RCC 7860 (cell line): ENCODE data around the gene CLSTN1.
A peak's percentile ranks its signal among the peaks of the same experiment; 100 is the strongest.
"Not testable (repeated sequence)": the region's sequence is repeated elsewhere in the genome, so short reads cannot be mapped to it uniquely, and the experiment has no call there.

Source experiments
- DNase-seq: peaks from one replicate; pipeline ENCODE4 v3.0.0-alpha.2; 2015; ENCODE audit warnings: low spot score
- FAIRE-seq: peaks from 2 replicates; lab custom pipeline; 2012; peaks lifted over from hg19 to GRCh38; lab: Jason Lieb, UNC

The CLSTN1 gene

DNA sequence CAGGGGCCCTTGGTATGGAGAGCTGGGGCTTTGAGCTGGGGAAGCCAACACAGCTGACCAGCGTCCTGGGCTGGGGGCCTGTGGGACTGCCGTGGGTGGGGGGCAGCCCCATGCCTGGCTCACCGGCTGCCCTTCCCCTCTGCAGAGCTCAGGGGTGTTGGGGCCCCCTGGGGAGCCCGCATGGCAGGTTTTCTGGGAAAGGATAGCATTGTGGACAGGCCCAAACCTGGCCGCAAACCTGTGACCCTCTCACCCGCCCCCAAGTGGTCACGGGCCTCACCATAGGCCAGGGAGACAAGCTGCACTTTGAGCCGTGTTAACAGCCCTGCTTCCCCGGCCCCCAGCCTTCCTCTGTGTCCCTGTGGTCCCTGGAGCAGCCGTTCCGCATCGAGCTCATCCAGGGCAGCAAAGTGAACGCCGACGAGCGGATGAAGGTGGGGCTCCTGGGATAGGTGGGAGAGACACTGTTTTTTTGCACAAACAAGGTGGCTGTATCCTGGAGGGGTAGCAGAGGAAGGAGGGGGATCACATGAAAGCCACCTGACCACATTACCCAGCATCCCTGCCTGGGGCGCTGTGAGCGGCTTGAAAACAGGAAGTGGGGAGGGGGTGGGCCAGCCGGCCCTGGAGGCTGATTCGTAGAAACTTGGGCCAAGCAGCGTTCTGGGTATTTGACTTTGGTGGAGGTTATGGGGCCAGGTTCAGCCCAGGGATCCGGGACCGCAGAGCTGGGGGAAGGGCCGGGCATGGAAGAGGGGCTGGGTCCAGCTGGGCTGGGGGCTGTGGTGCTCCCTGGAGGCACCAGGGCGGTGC lies 106.4 kb downstream of the CLSTN1 start:
- DNase-seq (no peak), FAIRE-seq (no peak)

- DNase-seq (no peak), FAIRE-seq (no peak)
Observed at GRCh38 chr1:9716404-9717192, 107.2 kb downstream of the CLSTN1 start.

GRCh38 chr1:9715536-9716226 lies 108.1 kb downstream of the CLSTN1 start:
- DNase-seq (no peak), FAIRE-seq (no peak)

- FAIRE-seq (no peak), DNase-seq (no peak)
Observed at GRCh38 chr1:9714257-9714718, 109.5 kb downstream of the CLSTN1 start.

GRCh38 chr1:9712767-9713166 lies 111.0 kb downstream of the CLSTN1 start:
- DNase-seq, FAIRE-seq: not testable (repeated sequence)

DNA sequence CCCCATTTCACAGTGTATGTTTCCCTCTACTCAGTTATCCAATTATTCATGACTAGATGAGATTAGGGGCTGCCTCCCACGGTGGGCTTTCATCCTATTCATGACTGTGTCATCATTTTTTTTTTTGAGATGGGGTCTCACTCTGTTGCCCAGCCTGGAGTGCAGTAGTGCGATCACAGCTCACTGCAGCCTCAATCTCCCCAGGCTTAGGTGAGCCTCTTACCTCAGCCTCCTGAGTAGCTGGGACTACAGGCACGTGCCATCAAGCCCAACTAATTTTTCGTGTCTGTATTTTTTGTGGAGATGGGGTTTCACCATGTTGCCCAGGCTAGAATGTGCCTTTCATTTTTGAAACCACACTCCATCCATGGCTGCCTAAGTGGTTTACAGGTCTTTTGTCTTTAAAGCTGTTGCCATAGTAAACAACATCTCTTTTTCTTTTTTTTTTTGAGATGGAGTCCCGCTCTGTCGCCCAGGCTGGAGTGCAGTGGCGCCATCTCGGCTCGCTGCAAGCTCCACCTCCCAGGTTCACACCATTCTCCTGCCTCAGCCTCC lies 112.2 kb downstream of the CLSTN1 start:
- DNase-seq (no peak), FAIRE-seq (no peak)

DNA sequence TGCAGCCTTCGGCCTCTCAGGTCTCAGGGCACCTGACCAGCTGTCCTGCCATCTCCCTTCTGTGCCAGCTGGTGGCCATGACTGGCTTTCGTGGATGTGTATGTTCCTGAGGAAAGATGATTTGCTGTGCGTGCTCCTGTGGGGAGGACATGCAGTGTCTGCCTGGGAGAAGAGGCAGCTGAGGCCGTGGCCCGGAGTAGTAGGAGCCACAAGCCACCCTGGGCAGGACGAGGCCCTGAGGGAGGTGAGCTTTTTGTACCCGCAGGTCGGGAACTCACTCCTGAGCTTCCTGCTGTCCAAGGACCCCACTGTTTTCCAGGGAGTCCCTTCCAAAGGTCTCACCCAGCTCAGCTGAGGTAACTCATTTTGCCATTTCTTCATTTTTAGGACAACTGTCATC lies 113.7 kb downstream of the CLSTN1 start:
- DNase-seq, result no peak
- no peak for FAIRE-seq

- no peak for FAIRE-seq
- no peak for DNase-seq
Observed at GRCh38 chr1:9706178-9706577, 117.6 kb downstream of the CLSTN1 start.

DNA sequence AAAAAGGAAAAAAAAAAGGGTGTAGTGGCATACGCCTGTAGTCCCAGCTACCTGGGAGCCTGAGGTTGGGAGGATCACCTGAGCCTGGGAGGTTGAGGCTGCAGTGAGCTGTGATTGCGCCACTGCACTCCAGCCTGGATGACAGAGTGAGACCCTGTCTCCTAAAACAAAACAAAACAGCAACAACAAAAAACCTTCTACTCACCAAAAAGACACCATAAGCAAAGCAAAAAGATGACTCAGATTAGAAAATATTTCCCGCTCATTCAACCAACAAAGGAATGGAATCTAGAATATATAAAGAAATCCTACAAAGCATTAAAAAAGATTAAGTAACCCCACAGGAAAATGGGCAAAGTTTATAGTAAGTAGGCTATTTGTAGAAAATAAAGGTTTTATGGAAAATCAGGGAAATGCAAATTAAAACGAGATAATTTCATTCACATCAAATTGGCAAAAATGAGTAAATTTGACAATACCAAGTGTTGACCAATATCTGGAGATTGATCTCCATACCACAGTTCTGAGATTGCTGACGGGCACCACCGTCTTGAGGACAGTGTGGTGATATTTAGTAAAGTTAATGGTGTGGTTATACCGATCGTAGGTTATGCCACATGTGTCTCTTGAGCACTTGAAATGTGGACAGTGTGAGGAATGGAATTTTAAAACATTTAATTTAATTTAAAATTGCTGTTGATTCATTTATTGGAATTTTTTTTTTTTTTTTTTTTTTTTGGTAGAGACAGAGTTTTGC lies 118.2 kb downstream of the CLSTN1 start:
- FAIRE-seq, result peak; percentile 73
- peak; percentile 70 for DNase-seq

DNA sequence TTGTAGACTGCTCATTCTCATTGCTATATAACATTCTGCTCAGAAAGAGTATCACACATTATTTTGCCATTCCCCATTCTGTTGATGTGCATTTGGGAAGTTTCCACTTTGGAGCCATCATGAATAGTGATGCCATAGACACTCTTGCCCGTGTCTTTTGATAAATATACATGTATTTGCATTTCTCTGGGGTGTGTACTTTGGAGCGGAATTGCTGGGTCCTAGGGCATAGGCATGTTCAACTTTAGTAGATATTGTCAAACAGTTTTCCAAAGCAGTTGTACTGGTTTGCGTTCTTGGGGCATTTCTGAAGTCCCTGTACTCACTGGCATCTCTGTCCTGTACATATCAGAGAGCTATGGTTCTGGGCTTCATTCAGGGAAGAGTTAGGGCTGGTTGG lies 120.1 kb downstream of the CLSTN1 start:
- DNase-seq (no peak), FAIRE-seq (no peak)

- DNase-seq, result no peak
- FAIRE-seq, result no peak
Observed at GRCh38 chr1:9703165-9703509, 120.6 kb downstream of the CLSTN1 start.

GRCh38 chr1:9701665-9702064 lies 122.1 kb downstream of the CLSTN1 start:
- no peak for FAIRE-seq
- no peak for DNase-seq

- FAIRE-seq (peak; percentile 86), DNase-seq (peak; percentile 96)
Observed at GRCh38 chr1:9700340-9700739, 123.4 kb downstream of the CLSTN1 start.

- FAIRE-seq (no peak), DNase-seq (peak; percentile 41)
Observed at GRCh38 chr1:9699361-9699760, 124.4 kb downstream of the CLSTN1 start.

DNA sequence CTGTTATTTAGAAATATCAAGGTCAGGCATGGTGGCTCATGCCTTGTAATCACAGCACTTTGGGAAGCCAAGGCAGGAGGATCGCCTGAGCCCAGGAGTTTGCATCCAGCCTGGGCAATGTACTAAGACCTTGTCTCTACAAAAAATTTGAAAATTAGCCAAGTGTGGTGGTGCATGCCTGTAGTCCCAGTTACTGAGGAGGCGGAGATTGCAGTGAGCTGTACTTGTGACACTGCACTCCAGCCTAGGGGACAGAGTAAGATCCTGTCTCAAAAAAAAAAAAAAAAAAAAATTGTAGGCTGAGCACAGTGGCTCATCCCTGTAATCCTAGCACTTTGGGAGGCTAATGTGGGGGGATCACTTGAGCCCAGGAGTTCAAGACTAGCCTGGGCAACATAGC lies 127.0 kb downstream of the CLSTN1 start:
- FAIRE-seq, result no peak
- DNase-seq, result peak; percentile 46

GRCh38 chr1:9691691-9692090 lies 132.1 kb downstream of the CLSTN1 start:
- FAIRE-seq, result no peak
- DNase-seq, result peak; percentile 9

DNA sequence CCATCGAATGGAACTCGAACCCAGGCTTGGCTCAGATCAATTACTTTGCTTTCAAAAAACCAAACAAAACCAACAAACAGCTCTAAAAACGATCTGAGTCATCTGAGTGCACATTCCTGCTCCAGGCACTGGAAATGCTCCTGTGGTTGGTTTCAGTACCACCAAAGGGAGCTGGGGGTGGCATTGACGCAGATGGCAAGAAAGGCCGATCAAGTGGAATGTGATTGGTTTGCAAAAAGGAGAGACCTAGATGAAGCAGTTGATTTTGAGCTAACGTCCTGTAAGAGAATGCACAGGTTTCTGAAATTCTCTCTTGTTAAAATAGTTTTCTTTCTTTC lies 132.7 kb downstream of the CLSTN1 start:
- FAIRE-seq, result no peak
- DNase-seq, result peak; percentile 34

DNA sequence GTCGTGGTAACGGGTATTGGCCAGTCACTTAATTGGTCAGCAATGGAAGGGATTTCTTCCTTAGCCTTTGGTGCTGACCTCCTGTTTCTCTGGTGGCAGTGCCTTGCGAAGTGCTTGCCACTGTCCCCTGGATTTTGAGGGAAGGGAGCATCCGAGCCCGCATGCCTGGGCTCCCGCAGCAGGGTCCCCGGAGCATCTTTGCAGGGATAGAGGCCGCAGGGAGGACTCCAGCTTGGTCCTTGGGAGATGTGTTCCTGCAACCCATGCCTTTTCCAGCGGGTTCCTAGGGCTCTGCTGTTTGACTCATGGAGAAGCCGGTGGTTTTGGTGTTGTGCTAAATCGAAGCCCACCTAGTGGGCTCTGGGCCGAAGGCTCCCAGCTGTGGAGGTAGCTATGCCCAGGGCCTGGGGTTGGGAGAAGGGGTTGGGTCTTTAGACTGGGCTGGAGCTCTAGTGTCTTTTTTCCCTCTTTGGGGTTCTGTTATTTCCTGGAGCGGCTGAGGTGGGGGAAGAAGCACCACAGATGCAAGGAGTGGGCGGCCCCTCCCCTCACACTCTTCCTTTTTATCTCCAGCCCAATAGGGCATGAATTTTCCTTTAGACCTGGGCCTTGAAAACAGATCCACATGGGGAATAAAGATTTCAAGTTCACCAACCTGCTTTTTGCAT lies 133.2 kb downstream of the CLSTN1 start:
- FAIRE-seq (no peak), DNase-seq (no peak)

GRCh38 chr1:9689971-9690381 lies 133.8 kb downstream of the CLSTN1 start:
- DNase-seq (no peak), FAIRE-seq (no peak)
